Mesodermal cell (in vitro differentiated cells): ENCODE results near the gene TAOK3.
"Not testable (repeated sequence)": the region's sequence is repeated elsewhere in the genome, so short reads cannot be mapped to it uniquely, and the experiment has no call there.

Experiments
- H3K27ac ChIP-seq: 2 replicates; pipeline ENCODE4 v1.7.0; 2013; ENCODE audit warnings: mild to moderate bottlenecking, low read depth, low read length, moderate library complexity; ENCODE audit not compliant: severe bottlenecking
- H3K36me3 ChIP-seq: 2 replicates; pipeline ENCODE4 v1.7.1; 2013; ENCODE audit warnings: mild to moderate bottlenecking, low read length, moderate library complexity; ENCODE audit not compliant: control insufficient read depth, insufficient read depth
- H3K4me1 ChIP-seq: one replicate; pipeline ENCODE4 v1.7.1; 2013; ENCODE audit warnings: mild to moderate bottlenecking, low read length; ENCODE audit not compliant: insufficient read depth, control insufficient read depth, poor library complexity, severe bottlenecking
- H3K4me3 ChIP-seq: 2 replicates; pipeline ENCODE4 v1.7.0; 2013; ENCODE audit warnings: low read length, control low read depth, mild to moderate bottlenecking; ENCODE audit not compliant: insufficient read depth, poor library complexity, severe bottlenecking; ENCODE audit errors: extremely low read depth
- H3K9me3 ChIP-seq: 2 replicates; pipeline ENCODE4 v1.7.1; 2013; ENCODE audit warnings: mild to moderate bottlenecking, low read length, moderate library complexity; ENCODE audit not compliant: control insufficient read depth
- WGBS, 2 experiments: methylation state at CpG; one replicate each; pipeline ENCODE4 v1.1.5; 2013; ENCODE audit warnings: missing lambda C conversion rate in 2 of 2; ENCODE audit not compliant: insufficient coverage in 2 of 2; 5-methylcytosine and 5-hydroxymethylcytosine counted together

TAOK3 gene

GRCh38 chr12:118299791-118300460 is 72.8 kb downstream of the TAOK3 start:
- no peak overlapping the region for H3K4me3 ChIP-seq
- no peaks in the 10 kb centered on the region for H3K9me3 ChIP-seq
- no peak overlapping the region for H3K27ac ChIP-seq
- no peaks in the 10 kb centered on the region for H3K36me3 ChIP-seq
- H3K4me1 ChIP-seq = no peaks in the 10 kb centered on the region
- WGBS, 2 experiments = 78 to 81% methylated on average over 3 of the region's 5 CpGs

- Histone ChIP-seq H3K9me3 (no peaks in the 10 kb centered on the region), H3K27ac (no peak overlapping the region), H3K4me1 (no peaks in the 10 kb centered on the region), H3K4me3 (no peak overlapping the region), H3K36me3 (no peaks in the 10 kb centered on the region)
- 83 to 95% methylated on average over 1 to 2 of the region's 2 CpGs for WGBS, 2 experiments
Observed at GRCh38 chr12:118297284-118297683, 75.4 kb downstream of the TAOK3 start.

GRCh38 chr12:118292836-118293235 is 79.9 kb downstream of the TAOK3 start:
- H3K4me1 ChIP-seq = no peaks in the 10 kb centered on the region
- no peak overlapping the region for H3K27ac ChIP-seq
- no peaks in the 10 kb centered on the region for H3K9me3 ChIP-seq
- no peaks in the 10 kb centered on the region for H3K36me3 ChIP-seq
- WGBS, 2 experiments = 100% methylated on average over 1 of the region's 1 CpG
- H3K4me3 ChIP-seq = no peak overlapping the region

- H3K27ac ChIP-seq = no peak overlapping the region
- H3K36me3 ChIP-seq = no peaks in the 10 kb centered on the region
- no peak overlapping the region for H3K4me3 ChIP-seq
- H3K9me3 ChIP-seq = no peaks in the 10 kb centered on the region
- no peaks in the 10 kb centered on the region for H3K4me1 ChIP-seq
- WGBS, 2 experiments = 83 to 100% methylated on average over 2 to 3 of the region's 3 CpGs
Observed at GRCh38 chr12:118290130-118290529, 82.6 kb downstream of the TAOK3 start.

GRCh38 chr12:118288174-118288573 is 84.5 kb downstream of the TAOK3 start:
- Histone ChIP-seq H3K36me3 (no peaks in the 10 kb centered on the region), H3K27ac (no peak overlapping the region), H3K4me1 (no peaks in the 10 kb centered on the region), H3K9me3 (no peaks in the 10 kb centered on the region), H3K4me3 (no peak overlapping the region)
- WGBS, 2 experiments = no CpG with 5 or more reads among the region's 1 CpG

GRCh38 chr12:118287728-118288127 is 85.0 kb downstream of the TAOK3 start:
- Histone ChIP-seq H3K9me3 (no peaks in the 10 kb centered on the region), H3K4me3 (no peak overlapping the region)

GRCh38 chr12:118282767-118283166 is 89.9 kb downstream of the TAOK3 start:
- WGBS, 2 experiments = 86 to 100% methylated on average over 1 to 3 of the region's 3 CpGs
- Histone ChIP-seq H3K27ac (no peak overlapping the region), H3K9me3 (no peaks in the 10 kb centered on the region), H3K4me1 (no peaks in the 10 kb centered on the region), H3K36me3 (no peaks in the 10 kb centered on the region), H3K4me3 (no peak overlapping the region)

More at GRCh38 chr12:118287728-118288127, 85.0 kb downstream of the TAOK3 start:
- Histone ChIP-seq H3K27ac (no peak overlapping the region), H3K4me1 (no peaks in the 10 kb centered on the region), H3K36me3 (no peaks in the 10 kb centered on the region)

GRCh38 chr12:118278288-118278687 is 94.4 kb downstream of the TAOK3 start:
- not testable (repeated sequence) for H3K4me3 ChIP-seq, H3K36me3 ChIP-seq, H3K9me3 ChIP-seq, H3K4me1 ChIP-seq, H3K27ac ChIP-seq
- 100% methylated on average over 1 of the region's 1 CpG; no CpG with 5 or more reads in 1 of the 2 experiments for WGBS, 2 experiments

- Histone ChIP-seq H3K36me3 (no peaks in the 10 kb centered on the region), H3K4me3 (no peak overlapping the region), H3K4me1 (no peaks in the 10 kb centered on the region), H3K27ac (no peak overlapping the region), H3K9me3 (no peaks in the 10 kb centered on the region)
- WGBS, 2 experiments = 88% methylated on average over 1 of the region's 4 CpGs; no CpG with 5 or more reads in 1 of the 2 experiments
Observed at GRCh38 chr12:118274066-118274465, 98.6 kb downstream of the TAOK3 start.

GRCh38 chr12:118271770-118272417 is 100.8 kb downstream of the TAOK3 start:
- Histone ChIP-seq H3K4me1 (no peaks in the 10 kb centered on the region), H3K4me3 (no peak overlapping the region), H3K27ac (no peak overlapping the region), H3K9me3 (no peaks in the 10 kb centered on the region), H3K36me3 (no peaks in the 10 kb centered on the region)
- WGBS, 2 experiments = 83 to 100% methylated on average over 1 of the region's 5 CpGs

GRCh38 chr12:118271183-118271582 is 101.5 kb downstream of the TAOK3 start:
- Histone ChIP-seq H3K9me3 (no peaks in the 10 kb centered on the region), H3K4me1 (no peaks in the 10 kb centered on the region), H3K36me3 (no peaks in the 10 kb centered on the region), H3K4me3 (no peak overlapping the region), H3K27ac (no peak overlapping the region)
- WGBS, 2 experiments = 100% methylated on average over 1 to 2 of the region's 3 CpGs
